Calu3 (cell line): ENCODE results near the gene AMY1B. TPM values are rescaled to one million over a fixed set of nuclear protein-coding genes. Genes with fewer than 3 reads are reported as not detected.
"Not testable (repeated sequence)": the region's sequence is repeated elsewhere in the genome, so short reads cannot be mapped to it uniquely, and the experiment has no call there.

Experiments
- Bru-seq: library from RNA; stranded (reverse); fragments of 400-500 nt; gene quantifications from one replicate; lab custom pipeline; 2021; lab: Mats Ljungman, UMichigan
- BruChase-seq, 2 experiments: library from RNA; stranded (reverse); fragments of 400-500 nt; gene quantifications; one replicate each; lab custom pipeline; 2021; lab: Mats Ljungman, UMichigan
- BruUV-seq: library from RNA; stranded (reverse); fragments of 400-500 nt; replicated peaks from 2 replicates; lab custom pipeline; 2021; lab: Mats Ljungman, UMichigan
- CTCF ChIA-PET: fragments of 300-600 bp; sonication (Branson Sonifier 250); formaldehyde crosslinking; loops from one replicate; lab custom pipeline; 2022; ENCODE audit warnings: antibody characterized with exemption; lab: Charles Lee
- DNase-seq: peaks from one replicate; pipeline ENCODE4 v3.0.0; 2022
- H3K27ac Mint-ChIP-seq: one replicate; pipeline ENCODE4 v1.8.0; 2022; ENCODE audit warnings: mixed read lengths; ENCODE audit not compliant: unreplicated experiment
- H3K27me3 Mint-ChIP-seq: one replicate; pipeline ENCODE4 v1.8.0; 2022; ENCODE audit warnings: mixed read lengths; ENCODE audit not compliant: unreplicated experiment
- H3K36me3 Mint-ChIP-seq: one replicate; pipeline ENCODE4 v1.8.0; 2022; ENCODE audit warnings: mild to moderate bottlenecking, moderate library complexity, mixed read lengths; ENCODE audit not compliant: insufficient read depth, unreplicated experiment
- H3K4me1 Mint-ChIP-seq: one replicate; pipeline ENCODE4 v1.8.0; 2022; ENCODE audit warnings: mild to moderate bottlenecking, low read depth, mixed read lengths; ENCODE audit not compliant: unreplicated experiment
- H3K4me3 Mint-ChIP-seq: one replicate; pipeline ENCODE4 v1.8.0; 2022; ENCODE audit warnings: mild to moderate bottlenecking, low read depth, moderate library complexity, mixed read lengths; ENCODE audit not compliant: unreplicated experiment
- H3K9me3 Mint-ChIP-seq: one replicate; pipeline ENCODE4 v1.8.0; 2022; ENCODE audit warnings: low read depth, mixed read lengths; ENCODE audit not compliant: unreplicated experiment
- intact Hi-C: fragments of 100-400 bp; cut with micrococcal nuclease; formaldehyde crosslinking; loops from one replicate; pipeline ENCODE4 v1.10.0; 2022; ENCODE audit not compliant: unreplicated experiment
- long read RNA-seq: library from polyadenylated mRNA; stranded (forward); transcript quantifications from one replicate; pipeline ENCODE4 v2.0.0, GENCODE V29; 2022
- total RNA-seq: library from RNA; stranded (reverse); gene quantifications from 2 replicates; pipeline ENCODE4 v1.2.3, GENCODE V29; 2022

AMY1B gene
- total RNA-seq = not detected in 2 replicates
- not detected for Bru-seq, nascent RNA
- not detected for BruChase-seq, experiment 1, labeled RNA remaining after a 6-hour chase
- BruChase-seq, experiment 2, labeled RNA remaining after a 2-hour chase = not detected
- long read RNA-seq = 0 reads

DNA sequence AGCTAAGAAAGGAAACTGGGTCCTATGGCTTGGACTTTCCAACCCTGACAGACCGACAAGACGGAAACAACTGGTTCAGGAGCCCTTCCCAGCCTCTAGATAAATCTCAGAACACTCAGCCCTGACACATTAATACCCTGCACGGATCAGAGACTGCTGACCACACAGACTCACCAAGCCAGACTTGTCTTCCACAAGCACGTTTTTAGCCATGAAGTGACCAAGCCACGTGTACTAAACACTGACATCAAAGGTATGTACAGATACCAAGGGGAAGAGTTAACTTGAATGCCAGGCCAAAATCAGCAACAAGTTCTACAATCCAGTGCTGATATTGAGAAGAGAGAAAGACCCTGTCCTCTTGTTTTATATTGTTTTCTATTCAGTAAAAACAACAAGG lies at the start of gene AMY1B:
AMY1B (minus strand) TSS at position 101 of the 400 bp plus-strand sequence. CDS start 571 bp downstream, outside the sequence.
- CTCF ChIA-PET, H3K9me3 Mint-ChIP-seq, H3K27ac Mint-ChIP-seq, DNase-seq, H3K4me3 Mint-ChIP-seq, H3K27me3 Mint-ChIP-seq, H3K4me1 Mint-ChIP-seq, BruUV-seq, H3K36me3 Mint-ChIP-seq, intact Hi-C loops: not testable (repeated sequence)

DNA sequence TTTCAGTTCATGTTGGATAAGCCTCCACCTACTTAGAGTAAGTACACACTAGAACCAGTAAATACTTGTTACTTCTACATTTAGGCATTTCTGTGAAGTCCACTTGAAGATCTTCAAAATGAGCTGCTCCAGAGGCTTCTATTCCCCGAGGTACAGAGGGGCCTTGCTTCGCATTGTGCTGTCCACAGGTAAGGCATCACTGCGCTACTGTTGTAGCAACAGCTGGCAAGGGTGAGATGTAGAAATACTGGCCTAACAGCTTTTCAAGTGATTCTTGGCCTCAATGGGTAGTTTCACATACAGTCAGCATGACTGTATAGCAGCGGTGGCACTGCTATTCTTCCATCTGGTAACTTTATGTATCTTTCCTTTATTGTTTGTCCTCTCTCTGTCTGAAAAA lies 49.0 kb upstream of the AMY1B start:
- H3K27ac Mint-ChIP-seq, CTCF ChIA-PET, H3K4me3 Mint-ChIP-seq, H3K27me3 Mint-ChIP-seq, intact Hi-C loops, H3K36me3 Mint-ChIP-seq, H3K4me1 Mint-ChIP-seq, BruUV-seq, DNase-seq, H3K9me3 Mint-ChIP-seq: not testable (repeated sequence)

DNA sequence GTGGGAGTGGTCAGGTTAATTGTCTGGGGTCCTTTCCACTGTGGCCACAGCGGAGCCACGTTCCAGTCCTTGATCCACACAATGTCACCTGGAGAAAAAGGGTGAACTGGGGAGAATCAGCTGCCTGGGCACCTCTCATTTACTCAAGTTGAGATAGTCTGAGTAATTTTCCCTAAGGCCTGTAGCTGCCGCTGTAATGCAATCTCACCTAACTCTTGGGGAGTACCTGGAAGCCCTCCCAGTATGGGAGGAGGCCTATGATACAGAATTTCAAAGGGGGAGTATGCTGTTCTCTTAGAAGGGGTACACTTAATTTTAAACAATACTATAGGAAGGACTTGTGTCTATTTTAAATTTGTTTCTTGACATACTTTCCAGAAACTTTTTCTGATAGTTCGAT lies 48.4 kb upstream of the AMY1B start:
- H3K4me1 Mint-ChIP-seq, H3K9me3 Mint-ChIP-seq, CTCF ChIA-PET, H3K27me3 Mint-ChIP-seq, DNase-seq, BruUV-seq, H3K27ac Mint-ChIP-seq, H3K36me3 Mint-ChIP-seq, intact Hi-C loops, H3K4me3 Mint-ChIP-seq: not testable (repeated sequence)

DNA sequence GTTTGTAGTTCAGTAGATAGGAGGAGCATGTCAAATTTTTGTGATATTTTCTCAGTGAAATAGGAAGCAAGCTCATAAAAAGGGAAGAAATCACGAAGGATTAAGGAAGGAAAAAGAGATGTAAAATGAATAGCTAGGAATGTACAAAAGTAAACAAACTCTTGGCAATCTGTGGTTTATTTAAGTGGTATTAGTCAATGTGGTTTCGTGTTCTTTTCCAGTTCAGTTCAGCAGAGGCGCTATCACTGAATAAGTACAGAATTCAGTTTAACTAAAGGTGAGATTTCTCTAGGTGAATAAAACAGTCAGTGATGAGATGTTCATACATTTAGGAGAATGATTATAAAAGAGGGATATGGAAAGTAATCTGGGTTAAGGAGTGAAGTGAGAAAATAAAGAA lies 42.0 kb upstream of the AMY1B start:
- H3K36me3 Mint-ChIP-seq, H3K27me3 Mint-ChIP-seq, DNase-seq, intact Hi-C loops, H3K4me3 Mint-ChIP-seq, H3K9me3 Mint-ChIP-seq, BruUV-seq, CTCF ChIA-PET, H3K4me1 Mint-ChIP-seq, H3K27ac Mint-ChIP-seq: not testable (repeated sequence)

DNA sequence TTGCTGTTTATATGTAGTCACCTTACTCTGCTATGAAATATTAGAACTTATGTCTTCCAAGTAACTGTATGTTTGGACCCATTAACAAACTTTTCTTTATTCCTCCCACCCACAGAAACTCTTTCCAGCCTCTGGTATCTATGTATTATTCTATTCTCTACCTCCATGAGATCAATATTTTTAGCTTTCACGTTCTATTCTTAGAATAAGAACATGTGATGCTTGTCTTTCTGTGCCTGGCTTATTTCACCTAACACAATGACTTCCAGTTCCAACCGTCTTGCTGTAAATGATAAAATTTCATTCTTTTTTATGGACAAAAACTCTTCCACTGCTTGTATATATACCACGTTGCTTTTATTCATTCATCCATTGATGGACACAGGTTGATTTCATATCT lies 39.3 kb upstream of the AMY1B start:
- H3K4me1 Mint-ChIP-seq, H3K27me3 Mint-ChIP-seq, DNase-seq, H3K4me3 Mint-ChIP-seq, H3K9me3 Mint-ChIP-seq, H3K36me3 Mint-ChIP-seq, CTCF ChIA-PET, BruUV-seq, intact Hi-C loops, H3K27ac Mint-ChIP-seq: not testable (repeated sequence)

DNA sequence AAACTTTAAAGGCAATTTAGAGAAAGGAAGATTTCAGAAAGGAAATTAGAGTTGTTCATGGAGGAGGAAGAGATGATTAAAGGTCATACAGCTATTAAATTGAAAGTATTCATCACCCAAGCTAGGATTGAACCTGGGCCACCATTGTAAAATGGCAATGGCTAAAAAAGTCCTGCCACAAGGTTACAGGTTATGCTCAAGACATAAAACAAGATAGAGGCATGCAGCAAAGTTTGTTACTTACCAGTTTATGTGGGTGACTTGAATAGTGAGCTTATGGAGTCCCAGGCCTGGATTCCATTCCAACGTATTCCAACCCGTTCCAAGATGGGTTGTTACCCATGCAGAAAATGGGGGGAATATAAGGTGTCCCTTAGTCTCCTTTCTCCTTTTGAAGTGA lies 25.5 kb upstream of the AMY1B start:
- H3K9me3 Mint-ChIP-seq, H3K4me3 Mint-ChIP-seq, CTCF ChIA-PET: not testable (repeated sequence)

DNA sequence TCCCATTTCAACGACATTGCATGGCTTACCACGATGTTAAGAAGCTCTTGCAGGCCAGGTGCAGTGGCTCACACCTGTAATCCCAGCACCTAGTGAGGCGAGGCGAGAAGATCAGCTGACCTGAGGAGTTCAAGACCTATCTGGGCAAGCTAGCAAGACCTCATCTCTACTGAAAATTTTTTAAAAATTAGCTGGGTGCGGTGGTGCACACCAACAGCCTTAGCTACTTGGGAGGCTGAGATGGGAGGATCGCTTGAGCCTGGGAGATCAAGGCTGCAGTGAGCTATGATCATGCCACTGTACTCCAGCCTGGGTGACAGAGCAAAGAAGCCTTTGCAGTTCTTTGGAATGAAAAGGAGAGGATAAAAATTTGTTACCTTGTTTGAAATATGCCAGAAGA lies 21.4 kb upstream of the AMY1B start:
- H3K9me3 Mint-ChIP-seq, H3K27me3 Mint-ChIP-seq, H3K36me3 Mint-ChIP-seq, intact Hi-C loops, BruUV-seq, H3K27ac Mint-ChIP-seq, DNase-seq, H3K4me1 Mint-ChIP-seq, CTCF ChIA-PET, H3K4me3 Mint-ChIP-seq: not testable (repeated sequence)

More for the DNA sequence above, 25.5 kb upstream of the AMY1B start:
- H3K4me1 Mint-ChIP-seq, H3K27ac Mint-ChIP-seq, BruUV-seq, intact Hi-C loops, H3K27me3 Mint-ChIP-seq, DNase-seq, H3K36me3 Mint-ChIP-seq: not testable (repeated sequence)

DNA sequence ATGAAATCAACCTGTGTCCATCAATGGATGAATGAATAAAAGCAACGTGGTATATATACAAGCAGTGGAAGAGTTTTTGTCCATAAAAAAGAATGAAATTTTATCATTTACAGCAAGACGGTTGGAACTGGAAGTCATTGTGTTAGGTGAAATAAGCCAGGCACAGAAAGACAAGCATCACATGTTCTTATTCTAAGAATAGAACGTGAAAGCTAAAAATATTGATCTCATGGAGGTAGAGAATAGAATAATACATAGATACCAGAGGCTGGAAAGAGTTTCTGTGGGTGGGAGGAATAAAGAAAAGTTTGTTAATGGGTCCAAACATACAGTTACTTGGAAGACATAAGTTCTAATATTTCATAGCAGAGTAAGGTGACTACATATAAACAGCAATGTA lies 14.4 kb upstream of the AMY1B start:
- BruUV-seq, H3K4me1 Mint-ChIP-seq, DNase-seq, H3K27ac Mint-ChIP-seq, H3K9me3 Mint-ChIP-seq, H3K4me3 Mint-ChIP-seq, H3K36me3 Mint-ChIP-seq, H3K27me3 Mint-ChIP-seq, intact Hi-C loops, CTCF ChIA-PET: not testable (repeated sequence)

DNA sequence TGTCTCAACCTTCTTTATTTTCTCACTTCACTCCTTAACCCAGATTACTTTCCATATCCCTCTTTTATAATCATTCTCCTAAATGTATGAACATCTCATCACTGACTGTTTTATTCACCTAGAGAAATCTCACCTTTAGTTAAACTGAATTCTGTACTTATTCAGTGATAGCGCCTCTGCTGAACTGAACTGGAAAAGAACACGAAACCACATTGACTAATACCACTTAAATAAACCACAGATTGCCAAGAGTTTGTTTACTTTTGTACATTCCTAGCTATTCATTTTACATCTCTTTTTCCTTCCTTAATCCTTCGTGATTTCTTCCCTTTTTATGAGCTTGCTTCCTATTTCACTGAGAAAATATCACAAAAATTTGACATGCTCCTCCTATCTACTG lies 11.7 kb upstream of the AMY1B start:
- H3K27me3 Mint-ChIP-seq, H3K9me3 Mint-ChIP-seq, DNase-seq, intact Hi-C loops, H3K36me3 Mint-ChIP-seq, BruUV-seq, H3K4me1 Mint-ChIP-seq, H3K27ac Mint-ChIP-seq, H3K4me3 Mint-ChIP-seq, CTCF ChIA-PET: not testable (repeated sequence)

DNA sequence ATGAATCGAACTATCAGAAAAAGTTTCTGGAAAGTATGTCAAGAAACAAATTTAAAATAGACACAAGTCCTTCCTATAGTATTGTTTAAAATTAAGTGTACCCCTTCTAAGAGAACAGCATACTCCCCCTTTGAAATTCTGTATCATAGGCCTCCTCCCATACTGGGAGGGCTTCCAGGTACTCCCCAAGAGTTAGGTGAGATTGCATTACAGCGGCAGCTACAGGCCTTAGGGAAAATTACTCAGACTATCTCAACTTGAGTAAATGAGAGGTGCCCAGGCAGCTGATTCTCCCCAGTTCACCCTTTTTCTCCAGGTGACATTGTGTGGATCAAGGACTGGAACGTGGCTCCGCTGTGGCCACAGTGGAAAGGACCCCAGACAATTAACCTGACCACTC lies 5.2 kb upstream of the AMY1B start:
- CTCF ChIA-PET, BruUV-seq, H3K27ac Mint-ChIP-seq: not testable (repeated sequence)

More for the DNA sequence above, 5.2 kb upstream of the AMY1B start:
- H3K4me1 Mint-ChIP-seq, H3K27me3 Mint-ChIP-seq, H3K36me3 Mint-ChIP-seq, H3K9me3 Mint-ChIP-seq, DNase-seq, H3K4me3 Mint-ChIP-seq, intact Hi-C loops: not testable (repeated sequence)
